Duodenal mucosa (tissue), 2 donors: ENCODE measurements around the gene KCNV2.

Experiments used
- H3K27ac ChIP-seq: one replicate; pipeline ENCODE4 v1.7.0; 2013; ENCODE audit warnings: low read depth, low read length
- H3K27me3 ChIP-seq, 2 donors: one replicate each; pipeline ENCODE4 v1.7.0; 2013; ENCODE audit warnings: low read length in 2 of 2, control low read depth in 1 of 2; ENCODE audit not compliant: insufficient read depth in 2 of 2, control insufficient read depth in 1 of 2
- H3K36me3 ChIP-seq, 2 donors: one replicate each; pipeline ENCODE4 v1.7.0; 2013; ENCODE audit warnings: low read length in 2 of 2, control low read depth in 1 of 2; ENCODE audit not compliant: insufficient read depth in 2 of 2, control insufficient read depth in 1 of 2
- H3K4me1 ChIP-seq, 2 donors: one replicate each; pipeline ENCODE4 v1.7.0; 2013; ENCODE audit warnings: low read length in 2 of 2, control low read depth in 1 of 2; ENCODE audit not compliant: insufficient read depth in 2 of 2, control insufficient read depth in 1 of 2
- H3K4me3 ChIP-seq, 2 donors: one replicate each; pipeline ENCODE4 v1.7.0; 2013; ENCODE audit warnings: low read length in 2 of 2, low read depth in 1 of 2
- H3K9ac ChIP-seq, 2 donors: one replicate each; pipeline ENCODE4 v1.7.0; 2013; ENCODE audit warnings: low read length in 2 of 2, low read depth in 1 of 2
- H3K9me3 ChIP-seq, 2 donors: one replicate each; pipeline ENCODE4 v1.7.0; 2013; ENCODE audit warnings: low read length in 2 of 2, control low read depth in 1 of 2; ENCODE audit not compliant: control insufficient read depth in 1 of 2

KCNV2 gene

DNA sequence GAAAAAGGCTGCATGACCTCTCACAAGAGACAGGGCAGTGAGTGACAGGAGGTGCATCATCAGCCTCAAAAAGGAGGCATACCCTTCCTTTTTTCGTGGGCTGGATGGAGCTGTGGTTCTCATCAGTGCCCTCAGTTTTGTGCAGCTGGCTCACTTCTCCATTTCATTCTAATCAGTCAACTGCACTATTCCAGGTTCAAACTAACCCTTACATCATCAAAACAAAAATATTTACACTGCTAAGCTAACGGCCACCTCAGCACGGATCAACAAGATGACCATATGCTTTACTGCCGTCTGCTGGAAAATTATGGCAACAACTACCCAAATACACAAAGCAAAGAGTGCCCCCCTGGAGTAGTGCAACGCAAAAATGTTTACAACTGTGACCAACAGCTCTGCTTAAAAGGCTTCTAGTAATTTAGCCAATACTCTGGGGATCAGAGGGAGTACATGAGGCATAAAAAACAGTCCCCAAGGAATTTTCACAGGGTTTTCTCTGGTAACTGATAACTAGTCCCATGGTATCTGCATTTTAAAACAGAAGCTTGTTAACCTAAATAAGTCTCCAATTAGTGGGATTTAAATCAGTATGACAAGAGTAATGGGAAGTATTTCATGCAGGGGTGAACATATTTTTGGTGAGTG, 10.8 kb downstream of the KCNV2 start:
- Histone ChIP-seq H3K36me3 (no peaks in the 10 kb centered on the region), H3K9me3 (no peaks in the 10 kb centered on the region), H3K9ac (no peak overlapping the region), H3K27me3 (no peaks in the 10 kb centered on the region), H3K4me3 (no peak overlapping the region), H3K27ac (no peak overlapping the region), H3K4me1 (no peaks in the 10 kb centered on the region)

GRCh38 chr9:2729003-2729402, 11.7 kb downstream of the KCNV2 start:
- Histone ChIP-seq H3K27me3 (no peaks in the 10 kb centered on the region), H3K9me3 (no peaks in the 10 kb centered on the region), H3K4me1 (no peaks in the 10 kb centered on the region), H3K36me3 (no peaks in the 10 kb centered on the region), H3K27ac (no peak overlapping the region), H3K4me3 (no peak overlapping the region), H3K9ac (no peak overlapping the region)

DNA sequence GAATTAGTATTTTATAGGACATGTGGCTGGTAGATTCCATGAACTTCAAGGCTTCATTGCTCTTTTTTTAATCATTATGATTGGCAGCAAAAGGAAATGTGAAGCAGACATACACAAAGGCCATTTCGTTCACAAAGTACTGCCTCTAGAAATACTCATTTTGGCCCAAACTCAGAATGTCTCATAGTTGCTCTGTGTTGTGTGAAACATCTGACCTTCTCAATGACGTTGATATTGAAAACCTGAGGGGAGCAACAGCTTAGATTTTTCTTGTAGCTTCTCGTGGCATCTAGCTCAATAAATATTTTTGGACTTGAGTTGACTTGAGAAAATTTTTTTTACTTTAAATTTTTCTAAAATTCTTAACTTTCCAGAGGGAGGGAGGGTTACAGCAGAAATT, 12.4 kb downstream of the KCNV2 start:
- Histone ChIP-seq H3K9ac (no peak overlapping the region), H3K4me3 (no peak overlapping the region), H3K4me1 (no peaks in the 10 kb centered on the region), H3K36me3 (no peaks in the 10 kb centered on the region), H3K9me3 (no peaks in the 10 kb centered on the region), H3K27me3 (no peaks in the 10 kb centered on the region), H3K27ac (no peak overlapping the region)

DNA sequence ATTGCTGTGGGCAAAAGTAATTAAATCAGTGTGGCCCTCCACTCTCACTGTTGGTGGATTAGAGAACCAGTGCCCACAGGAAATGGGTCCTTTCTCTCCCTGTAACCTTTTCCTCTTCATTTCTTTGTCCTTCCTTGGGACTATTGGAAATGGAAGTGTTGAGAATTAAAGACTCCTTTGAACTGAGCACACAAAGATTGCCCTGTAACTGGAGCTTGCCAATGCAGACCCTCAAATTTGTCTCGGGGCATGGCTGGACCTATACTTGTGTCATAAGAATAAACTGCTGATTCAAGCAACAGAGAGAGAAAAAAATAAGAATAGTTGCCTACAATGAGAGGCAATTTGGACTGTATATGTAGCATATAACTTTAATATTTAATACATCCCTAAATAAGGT, 13.7 kb downstream of the KCNV2 start:
- Histone ChIP-seq H3K4me1 (no peaks in the 10 kb centered on the region), H3K4me3 (no peak overlapping the region), H3K36me3 (no peaks in the 10 kb centered on the region), H3K9me3 (no peaks in the 10 kb centered on the region), H3K27ac (no peak overlapping the region), H3K9ac (no peak overlapping the region), H3K27me3 (no peaks in the 10 kb centered on the region)

DNA sequence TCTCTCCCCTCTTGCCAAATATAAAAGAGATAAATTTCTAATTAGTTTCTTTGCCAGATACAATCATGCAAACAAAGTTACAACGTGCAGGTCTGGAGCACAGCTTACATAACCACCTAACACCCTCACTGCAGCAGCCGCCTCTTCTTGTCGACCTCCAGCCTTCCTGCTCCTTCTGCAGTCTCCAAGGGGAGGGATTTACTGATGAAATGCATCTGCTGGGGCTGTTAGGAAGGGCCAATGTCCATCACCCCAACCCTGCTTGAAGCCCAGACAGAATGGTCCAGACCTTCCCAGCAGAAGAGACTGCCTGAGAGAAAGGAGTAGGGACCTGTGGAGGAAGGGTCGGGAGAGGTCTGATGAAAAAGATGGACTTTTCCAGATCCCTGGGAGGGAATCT, 15.2 kb downstream of the KCNV2 start:
- Histone ChIP-seq H3K27ac (no peak overlapping the region), H3K4me3 (no peak overlapping the region), H3K9me3 (no peaks in the 10 kb centered on the region), H3K36me3 (no peaks in the 10 kb centered on the region), H3K4me1 (no peaks in the 10 kb centered on the region), H3K9ac (no peak overlapping the region), H3K27me3 (no peaks in the 10 kb centered on the region)

DNA sequence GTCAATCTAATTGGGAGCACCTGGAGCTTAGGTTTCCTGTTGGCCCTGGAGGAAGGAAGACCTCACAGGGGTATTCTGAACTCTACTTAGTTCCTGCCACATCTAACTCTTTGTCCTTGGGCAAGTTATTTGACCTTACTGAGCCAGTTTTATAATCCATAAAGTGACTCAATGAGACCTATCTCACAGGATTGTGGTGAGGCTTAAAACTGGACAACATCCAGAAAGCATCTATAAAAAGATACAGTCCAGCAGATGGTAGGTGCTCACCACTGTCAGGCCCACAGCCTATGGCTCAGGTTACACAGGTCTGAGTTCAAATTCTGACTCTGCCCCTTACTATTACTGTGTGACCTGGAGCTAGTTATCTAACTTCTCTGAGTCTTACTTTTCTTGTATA, 23.3 kb downstream of the KCNV2 start:
- Histone ChIP-seq H3K4me3 (no peak overlapping the region), H3K27ac (no peak overlapping the region), H3K9ac (no peak overlapping the region), H3K4me1 (no peaks in the 10 kb centered on the region), H3K9me3 (no peaks in the 10 kb centered on the region), H3K36me3 (no peaks in the 10 kb centered on the region), H3K27me3 (no peaks in the 10 kb centered on the region)

GRCh38 chr9:2741441-2742158, 24.3 kb downstream of the KCNV2 start:
- Histone ChIP-seq H3K4me3 (no peak overlapping the region), H3K36me3 (no peaks in the 10 kb centered on the region), H3K9me3 (no peaks in the 10 kb centered on the region), H3K9ac (no peak overlapping the region), H3K4me1 (no peaks in the 10 kb centered on the region), H3K27ac (no peak overlapping the region), H3K27me3 (no peaks in the 10 kb centered on the region)

- no peaks in the 10 kb centered on the region for H3K36me3 ChIP-seq
- H3K9ac ChIP-seq = no peak overlapping the region
- H3K4me3 ChIP-seq = no peak overlapping the region
- no peaks in the 10 kb centered on the region for H3K4me1 ChIP-seq
- H3K27ac ChIP-seq = no peak overlapping the region
- H3K9me3 ChIP-seq = no peaks in the 10 kb centered on the region
- H3K27me3 ChIP-seq = no peaks in the 10 kb centered on the region
These were observed 24.9 kb downstream of the KCNV2 start for GRCh38 chr9:2742214-2742613.

GRCh38 chr9:2743937-2744529, 26.7 kb downstream of the KCNV2 start:
- Histone ChIP-seq H3K4me1 (no peaks in the 10 kb centered on the region), H3K9me3 (no peaks in the 10 kb centered on the region), H3K36me3 (no peaks in the 10 kb centered on the region), H3K4me3 (no peak overlapping the region), H3K9ac (no peak overlapping the region), H3K27ac (no peak overlapping the region), H3K27me3 (no peaks in the 10 kb centered on the region)

- H3K36me3 ChIP-seq = no peaks in the 10 kb centered on the region
- no peaks in the 10 kb centered on the region for H3K27me3 ChIP-seq
- H3K9me3 ChIP-seq = no peaks in the 10 kb centered on the region
- H3K4me1 ChIP-seq = no peaks in the 10 kb centered on the region
- H3K9ac ChIP-seq = no peak overlapping the region
- H3K4me3 ChIP-seq = no peak overlapping the region
- no peak overlapping the region for H3K27ac ChIP-seq
These were observed 28.5 kb downstream of the KCNV2 start for GRCh38 chr9:2745560-2746380.
